NCI-H1092 (cell line): Measurements from ENCODE around the gene TMEM141.

Experiments used
- DNase-seq: peaks from one replicate; lab custom pipeline; 2025; lab: John Stamatoyannopoulos, UW

TMEM141 gene

DNA sequence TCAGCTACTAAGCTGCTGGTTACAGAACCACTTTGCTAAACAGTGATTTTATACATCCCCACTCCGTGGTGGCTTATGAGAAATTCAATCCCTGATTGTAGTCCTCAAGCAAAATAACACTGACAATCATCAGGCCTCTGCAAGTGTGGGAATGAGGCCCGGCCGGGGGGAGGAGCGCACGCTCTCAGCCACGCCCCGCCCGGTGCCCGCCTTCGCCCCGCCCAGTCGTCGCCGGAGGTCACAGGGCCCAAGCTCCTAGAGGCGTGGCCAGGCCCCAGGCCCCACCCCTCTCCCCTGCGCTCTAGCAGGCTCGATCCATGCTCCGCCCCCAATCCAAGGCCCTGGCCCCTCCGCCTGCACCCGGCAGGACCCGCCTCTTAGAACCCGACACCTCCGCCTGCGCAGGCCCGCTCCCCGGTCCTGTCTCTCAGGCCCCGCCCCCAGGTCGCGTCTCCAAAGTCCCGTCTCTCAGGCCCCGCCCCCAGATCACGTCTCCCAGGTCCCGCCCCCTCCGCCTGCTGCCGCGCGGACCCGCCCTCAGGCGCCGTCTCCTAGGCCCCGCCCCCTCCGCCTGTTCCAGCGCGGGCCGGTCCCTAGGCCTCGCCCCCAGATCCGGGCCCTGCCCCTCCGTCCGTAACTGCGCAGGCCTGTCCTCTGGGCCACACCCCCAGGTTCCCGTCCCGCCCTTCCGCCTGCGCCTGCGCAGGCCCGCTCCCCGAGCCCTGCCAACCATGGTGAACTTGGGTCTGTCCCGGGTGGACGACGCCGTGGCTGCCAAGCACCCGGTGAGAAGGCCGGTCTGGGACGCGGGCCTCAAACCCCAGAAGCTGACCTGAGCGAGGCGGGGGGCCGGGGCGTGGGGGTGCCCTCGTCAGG, at the start of gene TMEM141:
Gene TMEM141 (plus strand): TSS at position 705 of the 876 bp plus-strand sequence. CDS start 27 bp downstream, at position 732.
- peak; percentile 98 for DNase-seq

DNA sequence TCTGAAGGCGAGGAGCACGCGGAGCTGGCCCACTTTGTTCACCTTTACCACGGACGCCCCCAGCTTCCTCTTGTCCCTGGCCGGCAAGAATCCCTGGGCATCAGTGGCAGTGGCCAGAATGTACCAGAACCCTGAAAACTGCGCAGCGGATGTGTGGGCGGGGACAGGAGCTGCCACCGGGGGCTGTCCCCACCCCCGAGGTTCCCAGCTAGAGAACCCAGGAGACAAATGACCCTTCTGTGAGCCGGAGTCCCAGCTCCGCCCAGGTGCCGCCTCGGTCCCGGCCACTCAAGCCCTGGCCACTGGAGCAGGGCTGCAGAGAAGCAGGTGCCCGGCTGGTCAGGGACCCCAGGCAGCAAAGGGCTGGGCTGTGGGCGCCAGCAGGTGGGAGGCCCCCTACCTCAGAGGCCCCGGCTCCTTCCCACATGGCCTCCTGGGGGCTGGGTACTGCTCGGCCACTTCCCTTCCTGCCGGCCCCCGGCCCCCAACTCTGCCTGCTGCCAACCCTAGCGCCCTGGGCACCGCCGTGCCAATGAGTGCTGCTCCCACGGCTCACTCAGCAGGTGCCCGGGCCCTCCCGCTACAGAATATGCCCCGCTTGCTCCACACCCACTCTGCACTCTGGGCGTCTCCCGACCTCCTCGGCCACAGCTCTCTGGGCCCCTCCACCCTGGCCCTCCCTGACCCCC, 49.1 kb upstream of the TMEM141 start:
- no peak for DNase-seq

DNA sequence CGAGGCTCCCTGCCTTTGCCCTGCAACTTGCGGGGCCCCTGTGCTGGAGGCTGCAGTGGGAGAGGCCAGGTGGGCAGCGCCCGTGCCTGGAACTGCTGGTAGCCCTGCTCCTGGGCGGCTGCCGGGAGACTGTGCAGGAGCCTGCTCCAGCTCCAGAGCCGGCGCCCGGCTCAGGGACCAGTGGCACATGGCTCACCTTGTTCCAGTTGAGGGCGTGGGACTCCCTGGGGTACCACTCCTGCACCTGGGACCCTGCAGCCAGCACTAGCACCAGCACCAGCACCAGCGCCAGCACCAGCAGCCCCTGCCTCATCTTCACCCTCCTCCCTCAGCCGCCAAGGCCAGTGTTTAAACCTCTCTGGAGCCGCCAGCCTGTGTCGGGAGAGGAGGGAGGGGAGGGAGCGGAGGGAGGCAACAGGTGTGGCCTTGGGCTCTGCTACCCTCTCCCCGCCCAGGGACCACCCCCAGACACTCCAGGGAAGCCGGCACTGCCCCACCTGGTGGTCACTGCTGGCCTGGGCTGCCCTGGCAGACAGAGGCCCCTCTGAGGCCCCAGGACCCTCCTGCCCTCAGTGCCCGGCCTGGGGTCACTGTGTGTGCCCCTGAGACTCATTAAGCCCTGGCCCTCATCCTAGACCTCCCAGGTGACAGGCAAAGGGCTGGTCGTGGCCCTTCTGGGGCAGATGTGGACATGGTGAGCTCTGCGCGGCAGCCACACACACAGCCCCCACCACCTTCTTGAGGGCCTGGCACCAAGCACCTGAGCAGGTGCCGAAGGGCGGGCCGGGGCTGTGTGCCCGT, 48.4 kb upstream of the TMEM141 start, which contains the start of gene LCN10:
Gene LCN10 (minus strand): TSS at position 350 of the 801 bp plus-strand sequence. CDS start 37 bp downstream, at position 313.
- no peak for DNase-seq

DNA sequence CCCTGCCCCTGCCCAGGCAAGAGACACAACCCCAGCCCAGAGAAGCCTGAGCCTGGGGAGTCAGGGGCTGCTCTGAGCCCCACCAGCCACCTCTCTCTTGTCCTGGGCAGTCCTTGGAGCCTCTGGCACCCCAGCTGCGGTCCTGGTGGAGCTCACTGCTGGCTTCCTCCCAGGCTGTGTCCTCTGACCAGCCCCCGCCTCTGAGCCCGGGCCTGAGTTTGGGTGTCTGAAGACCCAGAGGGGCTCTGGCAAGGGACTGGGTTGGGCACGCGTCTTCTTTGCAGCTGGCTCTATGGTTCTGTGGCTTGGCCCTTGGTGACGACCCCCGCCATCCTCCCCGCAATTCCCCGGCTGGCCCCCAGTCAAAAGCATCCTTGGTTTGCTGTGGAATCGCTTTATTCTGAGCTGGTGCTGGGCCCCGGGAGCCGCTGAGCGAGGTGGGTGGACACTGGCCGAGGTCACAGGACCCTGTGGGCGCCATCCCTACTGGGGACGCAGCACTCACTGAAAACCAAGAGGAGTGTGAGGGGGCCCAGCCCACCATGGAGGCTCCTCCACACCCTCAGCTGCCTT, 47.4 kb upstream of the TMEM141 start:
- DNase-seq = no peak

DNA sequence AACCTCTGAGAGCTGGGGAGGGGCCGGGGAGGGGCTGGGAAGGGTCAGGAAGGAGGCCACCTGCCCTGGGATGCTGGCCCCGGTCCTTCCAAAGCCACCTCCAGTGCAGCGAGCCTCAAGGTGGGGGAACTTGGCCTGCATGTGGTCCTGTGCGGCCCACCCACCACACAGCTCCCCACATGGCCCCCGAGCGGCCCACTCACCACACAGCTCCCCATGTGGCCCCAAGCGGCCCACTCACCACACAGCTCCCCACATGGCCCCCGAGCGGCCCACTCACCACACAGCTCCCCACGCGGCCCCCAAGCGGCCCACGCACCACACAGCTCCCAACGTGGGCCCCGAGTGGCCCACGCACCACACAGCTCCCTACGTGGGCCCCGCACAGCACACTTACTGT, 46.4 kb upstream of the TMEM141 start:
- no peak for DNase-seq

DNA sequence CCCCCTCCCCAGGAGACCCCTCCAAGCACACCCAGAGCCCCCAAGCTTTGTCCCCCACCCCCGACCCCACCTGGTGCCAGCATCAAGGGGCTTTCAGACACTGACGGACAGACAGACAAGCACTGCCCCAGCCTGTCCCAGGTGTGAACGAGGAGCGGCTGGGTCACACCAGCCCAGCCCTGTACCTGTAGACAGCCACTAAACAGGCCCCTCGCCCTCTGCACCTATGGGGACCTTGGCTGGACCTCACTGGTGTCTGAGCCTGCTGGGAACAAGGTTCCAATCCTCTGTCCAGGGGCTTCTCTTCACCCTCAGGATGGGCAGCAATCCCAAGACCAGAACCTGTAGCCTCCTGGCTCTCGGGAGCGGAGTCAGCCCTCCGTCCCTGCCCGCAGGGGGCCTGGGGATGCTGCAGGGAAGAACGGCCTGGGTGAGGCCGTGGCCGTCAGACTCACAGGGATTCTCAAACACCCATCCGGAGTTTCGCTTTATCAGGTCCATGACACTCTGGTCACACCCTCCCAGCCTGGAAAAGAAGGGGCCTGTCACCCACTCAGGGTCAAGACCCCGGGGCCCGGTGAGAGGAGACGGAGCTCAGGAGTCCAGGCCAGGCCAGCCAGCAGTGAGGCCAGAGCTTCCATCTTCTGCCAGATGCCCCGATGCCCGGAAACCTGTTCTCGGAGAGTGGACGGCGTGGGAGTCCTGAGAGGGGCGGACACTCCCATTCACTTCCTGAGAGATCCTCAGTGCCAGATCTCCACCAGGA, 45.6 kb upstream of the TMEM141 start:
- no peak for DNase-seq

DNA sequence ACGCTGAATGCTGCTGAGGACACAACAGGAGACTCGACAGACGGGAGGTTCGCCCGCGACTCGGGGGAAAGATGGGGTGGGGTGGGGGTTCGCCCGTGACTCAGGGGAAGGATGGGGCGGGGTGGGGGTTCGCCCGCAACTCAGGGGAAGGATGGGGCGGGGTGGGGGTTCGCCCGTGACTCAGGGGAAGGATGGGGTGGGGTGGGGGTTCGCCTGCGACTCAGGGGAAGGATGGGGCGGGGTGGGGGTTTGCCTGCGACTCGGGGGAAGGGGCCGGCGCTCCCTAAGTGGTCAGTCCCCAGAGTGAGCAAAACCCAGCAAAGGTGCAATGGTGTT, 45.0 kb upstream of the TMEM141 start:
- no peak for DNase-seq

DNA sequence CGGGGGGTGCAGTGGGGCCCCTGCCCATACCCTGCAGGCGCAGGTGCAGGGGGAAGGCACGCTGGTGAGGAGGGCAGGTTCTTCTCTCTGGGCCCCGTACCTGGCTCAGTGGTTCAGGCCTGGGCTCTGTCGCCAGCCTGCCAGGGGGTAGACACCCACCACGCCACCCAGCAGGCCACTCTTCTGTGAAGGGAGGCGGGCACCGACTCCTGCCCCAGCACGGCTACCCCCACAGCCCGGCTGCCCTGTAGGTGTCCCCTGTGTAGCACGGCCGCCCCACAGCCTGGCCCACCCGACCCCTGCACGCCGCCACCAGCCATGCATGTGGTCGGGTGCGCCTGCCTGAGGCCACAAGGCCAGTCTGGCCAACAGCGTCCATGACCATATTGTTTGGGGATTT, 44.5 kb upstream of the TMEM141 start:
- DNase-seq = no peak

DNA sequence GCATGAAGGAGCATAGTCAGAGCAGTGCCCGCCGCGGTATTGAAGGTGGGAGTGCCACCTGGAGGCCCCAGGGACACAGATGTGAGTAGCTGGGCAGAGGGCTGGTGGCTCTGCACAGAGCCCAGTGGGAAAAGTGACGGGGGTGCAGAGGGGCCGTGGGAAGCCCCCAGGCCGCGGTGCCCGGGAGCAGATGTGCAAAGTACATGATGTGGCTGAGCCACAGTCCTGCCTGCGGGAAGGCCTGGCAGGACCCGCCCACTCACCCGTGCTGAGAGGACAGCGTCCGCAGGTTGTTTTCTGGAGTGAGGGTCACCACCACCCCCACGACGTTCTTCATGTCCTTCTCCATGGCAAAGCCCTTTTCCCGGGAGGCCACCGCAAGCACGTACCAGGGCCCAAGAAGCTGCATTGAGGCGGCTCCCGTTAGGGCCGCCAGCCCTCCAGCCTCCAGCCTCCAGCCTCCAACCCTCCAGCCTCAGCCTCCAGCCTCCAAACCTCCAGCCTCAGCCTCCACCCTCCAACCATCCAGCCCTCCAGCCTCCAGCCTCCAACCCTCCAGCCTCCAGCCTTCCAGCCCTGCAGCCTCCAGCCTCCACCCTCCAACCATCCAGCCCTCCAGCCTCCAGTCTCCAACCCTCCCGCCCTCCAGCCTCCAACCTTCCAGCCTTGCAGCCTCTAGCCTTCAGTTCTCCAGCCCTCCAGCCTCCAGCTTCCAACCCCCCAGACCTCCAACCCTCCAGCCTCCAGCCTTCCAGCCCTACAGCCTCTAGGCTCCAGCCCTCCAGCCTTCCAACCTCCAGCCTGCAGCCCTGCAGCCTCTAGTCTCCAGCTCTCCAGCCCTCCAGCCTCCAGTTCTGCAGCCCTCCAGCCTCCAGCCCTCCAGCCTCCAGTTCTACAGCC, 43.7 kb upstream of the TMEM141 start:
- DNase-seq = no peak

DNA sequence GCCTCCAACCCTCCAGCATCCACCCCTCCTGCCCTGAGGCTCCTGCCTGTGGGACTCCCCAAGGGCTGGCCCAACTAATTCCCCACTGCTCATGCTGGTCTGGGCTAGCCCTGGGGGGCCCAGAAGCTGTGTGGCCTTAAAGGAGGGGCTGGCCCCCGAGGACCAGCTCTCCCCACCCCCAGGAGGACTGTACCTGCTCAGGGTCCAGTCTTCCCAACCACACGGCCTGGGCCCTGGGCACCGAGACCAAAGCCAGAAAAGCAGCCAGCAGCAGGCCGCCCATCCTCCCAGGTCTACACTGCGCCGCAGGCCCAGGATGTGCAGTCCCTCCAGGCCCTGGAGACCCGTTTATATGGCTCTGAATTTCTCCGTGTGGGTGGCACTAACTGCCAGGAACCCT, 42.9 kb upstream of the TMEM141 start, which contains the start of gene LCN6:
Gene LCN6 (minus strand): TSS at position 325 of the 400 bp plus-strand sequence. CDS start 42 bp downstream, at position 283.
- no peak for DNase-seq

DNA sequence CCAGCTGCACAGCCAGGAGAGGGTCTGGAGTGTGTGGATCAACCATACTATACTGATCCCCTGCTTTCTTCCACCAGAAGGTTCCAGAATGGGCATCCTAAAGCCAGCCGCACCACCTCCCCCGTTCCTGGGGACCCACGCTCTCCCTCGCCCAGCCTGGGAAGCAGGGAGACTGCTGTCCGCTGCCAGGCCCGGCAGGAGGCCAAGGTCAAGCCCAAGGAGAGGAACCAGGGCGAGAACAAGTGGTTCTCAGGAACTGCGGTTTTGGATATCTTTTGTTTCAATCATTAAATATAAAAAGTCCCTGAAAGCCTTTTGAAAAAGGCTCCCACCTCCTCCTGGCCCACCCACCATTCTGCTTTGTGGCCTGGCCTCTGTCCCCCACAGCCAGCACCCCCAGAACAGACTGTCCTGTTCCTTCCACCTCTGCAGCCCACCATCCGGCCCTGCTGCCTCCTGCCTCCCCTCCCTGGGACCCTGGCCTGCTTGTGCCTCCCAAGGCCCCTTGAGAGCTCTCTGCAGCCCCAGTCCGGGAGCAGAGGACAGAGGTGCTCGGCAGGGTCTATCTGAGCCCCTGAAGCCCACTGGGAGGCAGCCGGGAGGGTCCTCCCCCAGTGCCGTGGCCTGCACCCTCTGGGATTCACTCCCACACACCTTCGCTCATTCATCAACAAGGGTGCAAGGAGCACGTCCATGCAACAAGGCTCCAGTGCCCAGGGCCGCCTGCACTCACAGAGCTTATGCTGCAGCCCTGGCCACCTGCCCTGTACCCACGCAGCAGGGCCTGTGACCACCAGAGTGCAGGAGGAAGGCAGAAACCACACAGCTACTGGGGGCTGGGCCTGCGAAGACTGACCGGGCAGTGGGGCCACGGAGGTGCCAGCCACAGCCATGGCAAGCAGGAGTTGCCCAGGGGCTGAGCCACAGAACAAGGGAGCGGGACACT, 42.2 kb upstream of the TMEM141 start:
- no peak for DNase-seq

DNA sequence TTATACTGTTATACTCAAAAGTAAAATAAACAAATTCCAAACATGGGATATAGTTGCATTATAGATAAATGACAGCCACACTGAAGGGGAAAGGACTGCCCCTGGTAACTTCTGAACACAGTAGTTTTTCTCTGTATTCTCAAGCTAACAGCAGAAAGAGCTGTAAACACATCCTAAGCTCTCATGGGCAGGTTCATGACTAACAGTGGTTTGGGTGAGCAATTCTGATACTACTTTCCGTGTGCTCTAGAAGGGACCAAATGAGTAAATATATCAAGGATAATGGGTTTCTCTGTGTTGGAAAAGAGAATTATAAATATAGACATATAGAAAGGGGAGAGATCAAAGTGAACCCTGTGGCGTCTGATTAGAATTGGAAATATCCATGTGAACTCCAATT, 40.6 kb upstream of the TMEM141 start:
- no peak for DNase-seq

DNA sequence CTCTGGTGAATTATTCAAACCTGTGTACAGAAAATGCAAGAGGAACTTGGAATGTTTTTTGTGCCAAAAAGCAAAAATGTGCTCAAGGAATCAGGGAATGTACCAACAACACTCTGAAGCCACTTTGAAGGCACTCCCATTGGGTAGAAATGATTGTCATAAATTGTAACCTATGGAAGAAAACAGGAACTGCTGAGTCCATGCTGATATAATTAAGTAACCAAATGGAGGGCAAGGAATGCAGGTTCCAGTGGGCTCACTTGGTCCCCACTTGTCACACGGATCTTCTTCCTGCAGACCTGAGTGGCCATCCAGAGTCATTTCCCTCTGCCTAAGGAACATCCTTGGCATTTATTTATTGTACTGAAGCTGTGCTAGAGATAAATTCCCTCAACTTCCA, 39.9 kb upstream of the TMEM141 start:
- DNase-seq = no peak

DNA sequence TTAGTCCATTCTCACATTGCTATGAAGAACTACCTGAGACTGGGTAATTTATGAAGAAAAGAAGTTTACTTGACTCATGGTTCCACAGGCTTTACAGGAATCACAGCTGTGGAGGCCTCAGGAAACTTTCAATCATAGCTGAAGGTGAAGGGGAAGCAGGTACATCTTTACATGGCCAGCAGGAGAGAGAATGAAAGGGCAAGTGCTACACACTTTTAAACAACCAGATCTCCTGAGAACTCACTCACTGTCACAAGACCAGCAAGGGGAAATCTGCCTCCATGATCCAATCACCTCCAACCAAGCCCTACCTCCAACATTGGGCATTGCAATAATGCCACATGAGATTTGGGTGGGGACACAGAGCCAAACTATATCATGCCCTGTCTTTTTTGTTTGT, 39.3 kb upstream of the TMEM141 start:
- DNase-seq = no peak

DNA sequence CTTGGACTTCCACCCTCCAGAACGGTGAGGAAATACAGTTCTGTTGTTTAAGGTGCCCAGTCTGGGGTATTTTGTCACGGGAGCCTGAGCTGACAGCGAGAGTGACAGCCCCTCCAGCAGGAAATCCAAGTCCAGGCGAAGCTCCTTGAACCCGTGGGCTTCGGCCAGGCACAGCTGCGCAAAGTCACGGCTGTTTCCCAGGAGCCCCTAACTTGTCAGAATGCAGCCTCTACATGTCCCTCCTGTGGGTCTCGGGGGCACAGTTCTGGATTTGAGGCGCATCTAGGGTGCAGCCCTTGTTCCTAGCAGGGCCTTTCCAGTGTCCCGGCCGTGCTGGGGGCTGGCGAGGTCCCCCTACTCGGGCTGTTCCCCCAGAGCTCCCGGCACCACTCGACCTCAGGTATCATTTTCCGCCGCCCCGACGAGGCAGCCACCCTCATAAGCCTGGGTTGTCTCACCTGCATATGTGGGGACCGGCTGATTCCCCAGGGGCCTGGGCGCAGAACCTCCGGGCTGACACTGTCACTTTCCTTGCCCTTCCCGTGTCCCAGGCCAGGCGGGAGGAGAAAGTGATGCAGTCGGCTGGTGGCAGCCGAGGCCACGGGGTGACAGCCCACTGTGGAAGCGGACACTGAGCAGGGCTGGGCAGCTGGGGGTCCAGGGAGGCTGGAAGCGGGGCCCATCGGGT, 37.6 kb upstream of the TMEM141 start:
- no peak for DNase-seq

DNA sequence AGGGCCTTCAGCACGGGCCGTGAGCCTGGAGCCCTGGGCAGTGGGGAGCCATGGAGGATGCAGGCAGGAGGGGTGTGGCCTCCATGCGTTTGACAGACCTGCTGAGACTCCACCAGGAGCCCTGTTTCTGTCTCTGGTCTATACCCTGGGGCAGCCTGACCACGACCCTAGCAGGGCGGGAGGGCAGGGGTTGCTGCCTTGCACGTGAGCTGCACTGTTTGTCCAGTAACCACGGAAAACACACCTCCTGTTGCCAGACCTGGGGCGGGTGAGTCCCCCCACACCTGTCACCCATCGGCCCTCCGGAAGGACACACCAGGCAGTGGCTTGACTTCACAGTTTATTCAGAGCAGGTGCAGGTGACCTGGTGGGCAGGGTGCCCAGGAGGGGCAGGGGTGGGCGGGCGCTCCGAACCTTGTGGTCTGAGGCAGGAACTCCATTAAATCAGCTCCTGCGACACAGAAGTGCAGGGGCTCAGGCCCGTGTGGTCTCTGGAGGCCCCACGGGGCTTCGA, 37.0 kb upstream of the TMEM141 start:
- peak; percentile 29 for DNase-seq

DNA sequence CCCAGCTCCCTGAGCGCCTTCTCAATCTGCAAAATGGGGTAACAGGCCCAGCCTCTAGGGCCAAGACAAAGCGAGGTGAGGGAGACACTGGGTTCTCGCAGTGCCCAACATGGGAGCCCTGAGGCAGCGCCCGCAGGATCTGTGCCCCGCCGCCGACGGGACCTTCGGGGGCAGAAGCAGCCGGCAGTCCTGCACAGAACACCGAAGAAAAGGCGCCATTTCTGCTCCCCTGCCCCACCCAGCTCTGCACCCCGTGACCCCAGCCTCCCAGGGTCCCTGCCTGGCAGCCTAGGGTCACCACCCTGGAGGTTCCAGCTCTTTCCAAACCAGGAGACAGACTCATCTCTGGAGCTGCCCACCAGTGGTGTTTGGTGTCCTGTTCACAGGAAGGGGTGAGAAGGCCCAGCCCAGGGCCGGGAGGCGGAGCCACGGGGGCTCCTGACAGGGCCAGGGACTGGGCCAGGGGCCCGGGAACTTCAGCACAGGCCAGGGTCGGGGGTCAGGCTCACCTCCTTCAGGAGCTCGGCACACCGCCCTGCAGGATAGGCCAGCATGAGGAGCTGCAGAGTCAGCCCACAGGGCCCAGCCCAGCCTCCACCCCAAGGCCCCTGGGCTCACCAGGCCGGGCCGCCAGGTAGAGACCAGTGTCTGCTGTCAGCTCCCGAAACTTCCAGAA, 36.4 kb upstream of the TMEM141 start:
- no peak for DNase-seq
